HCT116 (cell line): Measurements from ENCODE around the gene SF1. TPM values are rescaled to one million over a fixed set of nuclear protein-coding genes. Genes with fewer than 3 reads are reported as not detected.

Source experiments
- ATAC-seq: fragments of 200-7000 bp; cut with Tn5 transposase; 2 replicates; pipeline ENCODE4 v1.9.1; 2020; ENCODE audit warnings: mild to moderate bottlenecking, moderate library complexity
- BruUV-seq: library from RNA; stranded (reverse); fragments of 400-500 nt; replicated peaks from 2 replicates; lab custom pipeline; 2021; lab: Mats Ljungman, UMichigan
- CTCF ChIA-PET: fragments of 300-600 bp; sonication (Branson Sonifier 250); formaldehyde crosslinking; loops from one replicate; lab custom pipeline; 2021; ENCODE audit warnings: antibody characterized with exemption; lab: Charles Lee
- POLR2A ChIA-PET: fragments of 300-600, 350-600 bp; sonication (Branson Sonifier 250); formaldehyde crosslinking; loops from one replicate; lab custom pipeline; 2021; ENCODE audit warnings: antibody characterized with exemption; lab: Charles Lee
- RAD21 ChIA-PET, 2 experiments: fragments of 300-600 bp; sonication (Branson Sonifier 250); formaldehyde crosslinking; loops; one replicate each; lab custom pipeline; 2023; ENCODE audit warnings: low total read pairs in 2 of 2; ENCODE audit not compliant: uncharacterized antibody in 2 of 2, unreplicated experiment in 2 of 2, low non-redundant PET in 1 of 2; lab: Charles Lee
- DNase-seq: peaks from one replicate; pipeline ENCODE4 v3.0.0-alpha.2; 2010; ENCODE audit warnings: low read depth, low spot score
- H2AFZ ChIP-seq: fragments of 200-600 bp; shearing (Covaris generic), sonication (generic); 2 replicates; pipeline ENCODE4 v1.6.1; 2017; ENCODE audit warnings: low read depth, mixed run types, mixed read lengths, antibody characterized with exemption, low read length; ENCODE audit not compliant: poor library complexity, severe bottlenecking
- H3K27ac ChIP-seq: 2 replicates; pipeline ENCODE4 v1.5.1; 2012; ENCODE audit warnings: low read depth, low read length
- H3K27me3 ChIP-seq: fragments of 200-600 bp; sonication (generic); 2 replicates; pipeline ENCODE4 v1.6.1; 2016; ENCODE audit warnings: mixed run types, low read length, mixed read lengths; ENCODE audit not compliant: insufficient read depth
- H3K36me3 ChIP-seq, 2 experiments: fragments of 200-500 bp in 1 of 2; fragments of 200-600 bp in 1 of 2; sonication (Bioruptor generic) in 1 of 2; sonication (generic) in 1 of 2; 2 replicates each; pipeline versions ENCODE4 v1.5.1 to v1.6.1; 2014 to 2016; ENCODE audit warnings: low read length in 2 of 2, inconsistent platforms in 1 of 2, mixed read lengths in 1 of 2, mixed run types in 1 of 2; ENCODE audit not compliant: insufficient read depth in 2 of 2, control insufficient read depth in 1 of 2
- H3K4me1 ChIP-seq, 2 experiments: fragments of 200-600 bp in 1 of 2; sonication (generic) in 1 of 2; 2 replicates each; pipeline versions ENCODE4 v1.5.1 to v1.6.1; 2012 to 2017; ENCODE audit warnings: low read length in 2 of 2, inconsistent platforms in 1 of 2, mild to moderate bottlenecking in 1 of 2, mixed read lengths in 1 of 2, mixed run types in 1 of 2, moderate library complexity in 1 of 2; ENCODE audit not compliant: insufficient read depth in 2 of 2, control insufficient read depth in 1 of 2
- H3K4me2 ChIP-seq: fragments of 200-600 bp; sonication (generic); 2 replicates; pipeline ENCODE4 v1.6.1; 2017; ENCODE audit warnings: mixed run types, low read length, mixed read lengths
- H3K4me3 ChIP-seq, 2 experiments: fragments of 200-600 bp in 1 of 2; sonication (generic) in 1 of 2; replicated peaks in 1 of 2; 2 replicates each; pipeline ENCODE4 v1.5.1; 2011 to 2016; ENCODE audit warnings: low read length in 2 of 2, control low read depth in 1 of 2, low read depth in 1 of 2, mild to moderate bottlenecking in 1 of 2, mixed read lengths in 1 of 2, mixed run types in 1 of 2
- H3K79me2 ChIP-seq: fragments of 200-600 bp; sonication (generic); 2 replicates; pipeline ENCODE4 v1.6.1; 2017; ENCODE audit warnings: mild to moderate bottlenecking, mixed run types, low read length, moderate library complexity, mixed read lengths; ENCODE audit not compliant: insufficient read depth
- H3K9ac ChIP-seq: fragments of 200-600 bp; sonication (generic); 2 replicates; pipeline ENCODE4 v1.6.1; 2016; ENCODE audit warnings: low read length, mixed read lengths
- H3K9me2 ChIP-seq: fragments of 200-600 bp; sonication (generic), shearing (Covaris generic); 2 replicates; pipeline ENCODE4 v1.6.1; 2017; ENCODE audit warnings: mixed run types, mild to moderate bottlenecking, moderate library complexity; ENCODE audit not compliant: insufficient read depth
- H3K9me3 ChIP-seq, 2 experiments: fragments of 200-500 bp in 1 of 2; fragments of 200-600 bp in 1 of 2; sonication (Bioruptor generic) in 1 of 2; sonication (generic) in 1 of 2; 2 replicates each; pipeline ENCODE4 v1.6.1; 2014 to 2017; ENCODE audit warnings: low read length in 2 of 2, mixed read lengths in 2 of 2, inconsistent platforms in 1 of 2, low read depth in 1 of 2, mild to moderate bottlenecking in 1 of 2, mixed run types in 1 of 2, moderate library complexity in 1 of 2; ENCODE audit not compliant: control insufficient read depth in 1 of 2, insufficient read depth in 1 of 2
- H4K20me1 ChIP-seq: fragments of 200-600 bp; sonication (generic), shearing (Covaris generic); 2 replicates; pipeline ENCODE4 v1.6.1; 2017; ENCODE audit warnings: mixed run types, mild to moderate bottlenecking, moderate library complexity; ENCODE audit not compliant: insufficient read depth
- CBX3 ChIP-seq: IDR thresholded peaks from 2 replicates; pipeline ENCODE4 v1.6.1; 2012; ENCODE audit warnings: low read depth
- CEBPB ChIP-seq: IDR thresholded peaks from 2 replicates; pipeline ENCODE4 v1.6.1; 2012; ENCODE audit warnings: low read depth
- CTCF ChIP-seq, 3 experiments: fragments of 200-600 bp in 1 of 3; sonication (generic) in 1 of 3; IDR thresholded peaks in 2 of 3; conservative IDR thresholded peaks in 1 of 3; 2 replicates each; pipeline ENCODE4 v1.5.1; 2012 to 2017; ENCODE audit warnings: low read depth in 2 of 3, low read length in 2 of 3, antibody characterized with exemption in 1 of 3, borderline replicate concordance in 1 of 3, control low read depth in 1 of 3, mild to moderate bottlenecking in 1 of 3, mixed read lengths in 1 of 3, mixed run types in 1 of 3, moderate library complexity in 1 of 3; ENCODE audit not compliant: insufficient read depth in 1 of 3
- EGR1 ChIP-seq: IDR thresholded peaks from 2 replicates; pipeline ENCODE4 v1.6.1; 2012; ENCODE audit warnings: low read depth
- ELF1 ChIP-seq: IDR thresholded peaks from 2 replicates; pipeline ENCODE4 v1.6.1; 2012; ENCODE audit warnings: low read depth, borderline replicate concordance
- EZH2phosphoT487 ChIP-seq: fragments of 200-600 bp; IDR thresholded peaks from 2 replicates; pipeline ENCODE4 v1.6.1; 2018; ENCODE audit warnings: antibody characterized with exemption, borderline replicate concordance
- JUND ChIP-seq: IDR thresholded peaks from 2 replicates; pipeline ENCODE4 v1.6.1; 2012
- MAX ChIP-seq: IDR thresholded peaks from 2 replicates; pipeline ENCODE4 v1.6.1; 2012
- POLR2A ChIP-seq: IDR thresholded peaks from 2 replicates; pipeline ENCODE4 v1.7.0; 2011; ENCODE audit warnings: borderline replicate concordance; ENCODE audit not compliant: insufficient read depth, insufficient read length; ENCODE audit errors: extremely low read depth
- RAD21 ChIP-seq: IDR thresholded peaks from 2 replicates; pipeline ENCODE4 v1.6.1; 2012; ENCODE audit warnings: low read depth, mild to moderate bottlenecking
- SIN3A ChIP-seq: IDR thresholded peaks from 2 replicates; pipeline ENCODE4 v1.6.1; 2012; ENCODE audit warnings: low read depth
- SP1 ChIP-seq: IDR thresholded peaks from 2 replicates; pipeline ENCODE4 v1.6.1; 2012; ENCODE audit warnings: low read depth
- SRF ChIP-seq: IDR thresholded peaks from 2 replicates; pipeline ENCODE4 v1.6.1; 2012; ENCODE audit warnings: low read depth
- YY1 ChIP-seq: IDR thresholded peaks from 2 replicates; pipeline ENCODE4 v1.6.1; 2011; ENCODE audit warnings: low read length, low read depth, moderate library complexity, mild to moderate bottlenecking; ENCODE audit not compliant: insufficient replicate concordance; ENCODE audit errors: extremely low read depth
- ZFX ChIP-seq: fragments of 450-650 bp; IDR thresholded peaks from 2 replicates; pipeline ENCODE4 v1.6.1; 2017
- ZNF274 ChIP-seq: fragments of 200-500 bp; sonication (Bioruptor generic); IDR thresholded peaks from 2 replicates; pipeline ENCODE4 v1.6.1; 2014; ENCODE audit warnings: mild to moderate bottlenecking, low read depth, low read length, inconsistent platforms
- intact Hi-C: fragments of 100-400 bp; cut with micrococcal nuclease; formaldehyde crosslinking; loops from 2 replicates; pipeline ENCODE4 v1.10.0; 2022
- total RNA-seq: library from RNA; stranded (reverse); gene quantifications from one replicate; pipeline ENCODE4 v1.2.1, GENCODE V29; 2021; ENCODE audit not compliant: unreplicated experiment
- TF ChIP-seq, protein P1 (sequence below): IDR thresholded peaks from 2 replicates; pipeline ENCODE4 v1.6.1; 2012

The SF1 gene
- total RNA-seq, 1 experiment from 2014 or later = 403 TPM

DNA sequence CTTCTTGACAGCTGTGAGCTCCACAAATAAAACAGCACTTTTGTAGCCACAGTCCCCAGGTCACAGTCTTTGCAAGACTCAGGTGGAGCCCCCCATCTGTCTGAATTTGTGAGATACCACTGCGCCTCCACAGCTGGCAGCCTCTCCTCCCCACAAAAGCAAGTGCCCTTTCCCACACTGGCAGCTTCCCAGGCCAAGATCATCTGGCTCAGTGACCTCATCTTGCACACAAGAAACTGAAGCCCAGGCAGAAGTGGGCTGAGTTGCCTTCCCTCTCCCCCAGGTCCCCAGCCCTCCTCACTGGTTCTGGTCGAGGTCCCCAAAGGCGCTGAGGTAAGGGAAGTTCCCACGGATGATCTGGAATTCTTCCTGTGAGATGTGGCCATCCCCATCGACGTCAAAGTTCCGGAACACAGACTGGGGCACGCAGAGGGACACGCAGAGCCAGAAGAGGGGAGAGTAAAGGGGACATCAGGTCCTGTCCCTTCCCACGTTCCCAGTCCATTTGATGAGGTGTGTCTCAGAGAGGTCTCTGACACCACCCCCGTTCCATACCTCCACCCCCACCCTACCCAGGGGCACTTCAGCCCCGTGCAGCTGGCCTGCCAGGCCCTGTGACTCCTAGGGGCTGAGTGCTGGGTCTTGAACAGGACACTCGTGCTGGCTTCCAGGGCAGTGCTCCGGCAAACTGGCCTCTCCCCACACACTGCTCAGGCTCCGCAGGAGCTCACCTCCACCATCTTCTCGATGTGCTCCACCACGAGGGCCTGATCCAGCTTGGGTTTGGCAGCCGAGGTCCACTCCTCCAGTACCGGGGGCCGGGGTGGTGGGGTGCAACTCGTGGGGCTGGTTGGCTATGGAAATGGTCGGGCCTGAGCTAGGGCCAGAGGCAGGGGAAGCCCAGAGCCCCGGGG is 43.3 kb downstream of the SF1 start:
- no peak overlapping the region for H3K4me3 ChIP-seq
- ATAC-seq = no peak
- H3K27ac ChIP-seq = no peak overlapping the region
- ChIA-PET POLR2A (no interaction called here), RAD21 (no interaction called here), CTCF (interaction anchor here (0.5 to 1.2 kb wide), 3 partner anchors 46 to 285 kb away, joined by 3 to 9 read pairs (median 3); no protein-coding TSS in a partner anchor)
- H2AFZ ChIP-seq = no peak overlapping the region
- H3K9me2 ChIP-seq = no peaks in the 10 kb centered on the region
- intact Hi-C loops = no loop called here
- H3K9ac ChIP-seq = no peak overlapping the region
- no peaks in the 10 kb centered on the region for H4K20me1 ChIP-seq
- H3K36me3 ChIP-seq = no peaks in the 10 kb centered on the region
- no TSS peak for BruUV-seq
- H3K4me2 ChIP-seq = no peak overlapping the region
- H3K9me3 ChIP-seq = no peaks in the 10 kb centered on the region
- no peak for DNase-seq
- no peaks in the 10 kb centered on the region for H3K79me2 ChIP-seq
- no peaks in the 10 kb centered on the region for H3K27me3 ChIP-seq
- H3K4me1 ChIP-seq = peaks cover 7 to 12% of the 10 kb centered on the region in 2 experiments
- TF ChIP-seq POLR2A (no peak), SIN3A (no peak), JUND (no peak)

DNA sequence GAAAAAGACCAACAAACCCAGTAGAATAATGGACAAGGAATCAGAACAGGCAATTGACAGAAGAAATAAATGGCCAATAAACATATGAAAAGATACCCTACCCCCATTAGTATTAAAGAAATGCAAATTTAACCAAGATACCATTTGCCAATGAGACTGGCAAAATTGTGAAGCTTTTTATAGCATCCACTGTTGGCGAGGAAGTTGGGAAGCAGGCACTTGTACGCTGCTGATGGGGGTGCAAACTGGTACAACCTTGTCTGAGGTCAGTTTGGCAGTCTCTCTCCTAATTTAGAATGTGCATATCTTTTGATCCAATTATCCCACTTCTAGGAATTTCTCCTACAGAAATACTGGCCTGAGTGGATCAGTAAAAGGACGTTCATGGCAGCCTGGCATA is 46.7 kb downstream of the SF1 start:
- H3K36me3 ChIP-seq = no peaks in the 10 kb centered on the region
- CTCF ChIA-PET = no interaction called here
- no peaks in the 10 kb centered on the region for H4K20me1 ChIP-seq
- TF ChIP-seq JUND = no peak
- TF ChIP-seq ELF1 = no peak
- TF ChIP-seq, protein P1, sequence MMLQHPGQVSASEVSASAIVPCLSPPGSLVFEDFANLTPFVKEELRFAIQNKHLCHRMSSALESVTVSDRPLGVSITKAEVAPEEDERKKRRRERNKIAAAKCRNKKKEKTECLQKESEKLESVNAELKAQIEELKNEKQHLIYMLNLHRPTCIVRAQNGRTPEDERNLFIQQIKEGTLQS = no peak
- no peak for TF ChIP-seq CBX3
- TF ChIP-seq EGR1 = no peak
- no peak for TF ChIP-seq EZH2phosphoT487
- no peak for TF ChIP-seq CEBPB
- no peak for TF ChIP-seq SP1
- no peak for TF ChIP-seq CTCF (IDR thresholded peaks at IDR 0.05 in 2 of 3, conservative IDR thresholded peaks at IDR 0.05 in 1 of 3; ENCODE audit: borderline replicate concordance in 1 of 3, insufficient read depth in 1 of 3, low read depth in 2 of 3, low read length in 2 of 3)
- no peak for TF ChIP-seq ZNF274
- no peak for TF ChIP-seq SRF
- no peak for TF ChIP-seq MAX
- TF ChIP-seq YY1 = no peak
- no peak for TF ChIP-seq RAD21
- TF ChIP-seq ZFX = no peak
- no peaks in the 10 kb centered on the region for H3K79me2 ChIP-seq
- DNase-seq (no peak), ATAC-seq (no peak)
- no peaks in the 10 kb centered on the region for H3K9me3 ChIP-seq
- no peak overlapping the region for H3K9ac ChIP-seq
- no peak overlapping the region for H2AFZ ChIP-seq
- no peaks in the 10 kb centered on the region for H3K27me3 ChIP-seq
- H3K4me1 ChIP-seq = peaks cover 0 to 9% of the 10 kb centered on the region in 2 experiments; a peak in 2 of 4 replicates
- H3K9me2 ChIP-seq = no peaks in the 10 kb centered on the region
- RAD21 ChIA-PET = no interaction called here
- POLR2A ChIA-PET = no interaction called here
- no peak overlapping the region for H3K27ac ChIP-seq
- H3K4me3 ChIP-seq = no peak overlapping the region
- BruUV-seq = no TSS peak
- no peak overlapping the region for H3K4me2 ChIP-seq
- intact Hi-C loops = no loop called here
